Measurements from ENCODE around the gene SRM.
A peak's percentile ranks its signal among the peaks of the same experiment; 100 is the strongest.

GRCh38 chr1:11013160-11013531, 46.7 kb downstream of the SRM start:
- TF ChIP-seq CTCF (IDR thresholded peaks at IDR 0.05; ENCODE audit: insufficient read depth, low read length) = no peak
- no peak for TF ChIP-seq POLR2AphosphoS5 (IDR thresholded peaks at IDR 0.05; ENCODE audit: low read depth)
- no peak for TF ChIP-seq REST (IDR thresholded peaks at IDR 0.05; ENCODE audit: insufficient replicate concordance, low read depth)
- TF ChIP-seq GABPA (IDR thresholded peaks at IDR 0.05; ENCODE audit: low read depth) = no peak
- TF ChIP-seq SPI1 (IDR thresholded peaks at IDR 0.05; ENCODE audit: borderline replicate concordance, low read depth) = peak; percentile 23; the same call in 1 of the 2 replicates
